B cell (primary cell): ENCODE results near the gene BOD1L2. TPM values are rescaled to one million over a fixed set of nuclear protein-coding genes. Genes with fewer than 3 reads are reported as not detected.

ENCODE experiments used
- ATAC-seq: fragments of 200-7000 bp; cut with Tn5 transposase; one replicate; pipeline ENCODE4 v1.10.0; 2021; ENCODE audit warnings: low read depth, mild to moderate bottlenecking, moderate number of reproducible peaks, moderate library complexity
- CTCF ChIA-PET: fragments of 350-600 bp; sonication (Branson Sonifier 250); formaldehyde crosslinking; loops from one replicate; lab custom pipeline; 2021; ENCODE audit warnings: antibody characterized with exemption, inconsistent platforms; lab: Charles Lee
- POLR2A ChIA-PET: fragments of 350-600 bp; sonication (Branson Sonifier 250); formaldehyde crosslinking; loops from one replicate; lab custom pipeline; 2021; ENCODE audit warnings: antibody characterized with exemption; lab: Charles Lee
- DNase-seq: peaks from one replicate; pipeline ENCODE4 v3.0.0; 2013
- H2AFZ ChIP-seq: 2 replicates; pipeline ENCODE4 v1.6.1; 2012; ENCODE audit warnings: mild to moderate bottlenecking, low read depth, low read length; ENCODE audit not compliant: insufficient read depth, poor library complexity, severe bottlenecking
- H3K27ac ChIP-seq, 2 donors: 1 replicate in 1 of 2; 2 replicates in 1 of 2; pipeline ENCODE4 v1.5.1; 2012 to 2013; ENCODE audit warnings: low read length in 2 of 2, mild to moderate bottlenecking in 2 of 2, moderate library complexity in 1 of 2
- H3K27me3 ChIP-seq, 4 experiments: fragments of 200-600 bp in 1 of 4; sonication (generic) in 1 of 4; replicated peaks in 1 of 4; 1 replicate in 2 of 4; 2 replicates in 2 of 4; pipeline versions ENCODE4 v1.6.1 to v1.7.0; 2013 to 2016; ENCODE audit warnings: low read length in 3 of 4, mild to moderate bottlenecking in 2 of 4, mixed read lengths in 1 of 4, moderate library complexity in 1 of 4; ENCODE audit not compliant: insufficient read depth in 4 of 4, control insufficient read depth in 3 of 4; ENCODE audit errors: control extremely low read depth in 1 of 4
- H3K36me3 ChIP-seq, 2 experiments: replicated peaks in 1 of 2; 1 replicate in 1 of 2; 2 replicates in 1 of 2; pipeline versions ENCODE4 v1.6.1 to v1.7.1; 2013; ENCODE audit warnings: low read length in 1 of 2; ENCODE audit not compliant: insufficient read depth in 2 of 2, control insufficient read depth in 1 of 2; ENCODE audit errors: control extremely low read depth in 1 of 2, extremely low read depth in 1 of 2
- H3K4me1 ChIP-seq, 2 donors: fragments of 200-600 bp in 1 of 2; sonication (generic) in 1 of 2; 1 replicate in 1 of 2; 2 replicates in 1 of 2; pipeline versions ENCODE4 v1.5.1 to v1.6.1; 2013 to 2017; ENCODE audit warnings: low read length in 2 of 2; ENCODE audit not compliant: control insufficient read depth in 2 of 2, insufficient read depth in 2 of 2
- H3K4me2 ChIP-seq: replicated peaks from 2 replicates; pipeline ENCODE3; 2012; ENCODE audit warnings: mild to moderate bottlenecking, low read depth, low read length; ENCODE audit not compliant: poor library complexity, severe bottlenecking
- H3K4me3 ChIP-seq, 5 experiments: fragments of 200-600 bp in 1 of 5; sonication (generic) in 1 of 5; 1 replicate in 3 of 5; 2 replicates in 2 of 5; pipeline versions ENCODE4 v1.5.1 to v1.7.0; 2011 to 2016; ENCODE audit warnings: low read length in 4 of 5, mild to moderate bottlenecking in 4 of 5, low read depth in 2 of 5, control low read depth in 1 of 5, moderate library complexity in 1 of 5; ENCODE audit not compliant: insufficient read depth in 1 of 5; ENCODE audit errors: control extremely low read depth in 1 of 5, extremely low read depth in 1 of 5
- H3K79me2 ChIP-seq: fragments of 200-600 bp; sonication (generic); one replicate; pipeline ENCODE4 v1.6.0; 2016; ENCODE audit warnings: low read length; ENCODE audit not compliant: control insufficient read depth, insufficient read depth
- H3K9ac ChIP-seq: fragments of 200-600 bp; sonication (generic); 2 replicates; pipeline ENCODE4 v1.6.1; 2017; ENCODE audit warnings: mild to moderate bottlenecking, low read length, moderate library complexity
- H3K9me3 ChIP-seq, 3 donors: one replicate each; pipeline versions ENCODE4 v1.6.1 to v1.7.1; 2013; ENCODE audit warnings: low read length in 2 of 3; ENCODE audit not compliant: control insufficient read depth in 2 of 3, insufficient read depth in 1 of 3; ENCODE audit errors: control extremely low read depth in 1 of 3
- H4K20me1 ChIP-seq: 2 replicates; pipeline ENCODE4 v1.6.0; 2012; ENCODE audit warnings: mild to moderate bottlenecking, low read length; ENCODE audit not compliant: insufficient read depth, control insufficient read depth, poor library complexity, severe bottlenecking
- H3K27ac Mint-ChIP-seq: one replicate; pipeline ENCODE4 v1.8.0; 2021; ENCODE audit warnings: mixed read lengths
- H3K27me3 Mint-ChIP-seq: one replicate; pipeline ENCODE4 v1.8.0; 2021; ENCODE audit warnings: mixed read lengths
- H3K4me1 Mint-ChIP-seq: one replicate; pipeline ENCODE4 v1.8.0; 2021; ENCODE audit warnings: mixed read lengths
- H3K4me3 Mint-ChIP-seq: one replicate; pipeline ENCODE4 v1.8.0; 2021; ENCODE audit warnings: mixed read lengths
- H3K9me3 Mint-ChIP-seq: one replicate; pipeline ENCODE4 v1.8.0; 2022; ENCODE audit warnings: mixed read lengths; ENCODE audit not compliant: insufficient read depth
- CTCF ChIP-seq: fragments of 200-600 bp; IDR thresholded peaks from one replicate; pipeline ENCODE4 v1.8.0; 2022; ENCODE audit warnings: antibody characterized with exemption, mild to moderate bottlenecking
- EZH2 ChIP-seq: IDR thresholded peaks from 2 replicates; pipeline ENCODE4 v1.6.1; 2012; ENCODE audit warnings: borderline replicate concordance, low read depth, mild to moderate bottlenecking, moderate library complexity, low read length; ENCODE audit not compliant: insufficient read depth, poor library complexity, severe bottlenecking
- WGBS: methylation state at CpG from one replicate; pipeline ENCODE4 v1.1.5; 2013; ENCODE audit warnings: missing lambda C conversion rate; ENCODE audit not compliant: insufficient coverage; 5-methylcytosine and 5-hydroxymethylcytosine counted together
- intact Hi-C: fragments of 100-400 bp; cut with micrococcal nuclease; formaldehyde crosslinking; loops from one replicate; pipeline ENCODE4 v1.10.0; 2022
- polyA plus RNA-seq: library from polyadenylated mRNA; depleted of rRNA; stranded (reverse); fragments of >200 nt; gene quantifications from 2 replicates; pipeline ENCODE4 v1.2.3, GENCODE V29; 2012
- total RNA-seq, 2 donors: library from RNA; stranded (reverse); fragments of 120-200 nt in 1 of 2; gene quantifications; 1 replicate in 1 of 2; 2 replicates in 1 of 2; pipeline versions ENCODE4 v1.2.3 to v1.2.4, GENCODE V29; 2013 to 2022

Gene BOD1L2
- total and polyA plus RNA-seq, 2 donors (not counting 1 experiment from before 2014, with no cell fraction given), result not detected

- H3K36me3 ChIP-seq, result no peaks in the 10 kb centered on the region
- H3K9ac ChIP-seq, result no peak overlapping the region
- TF ChIP-seq EZH2, result no peak
- no peak for TF ChIP-seq CTCF
- ChIA-PET POLR2A (no interaction called here), CTCF (no interaction called here)
- ATAC-seq, result no peak
- H2AFZ ChIP-seq, result no peak overlapping the region
- Mint-ChIP-seq H3K27me3 (peaks cover 58% of the 10 kb centered on the region), H3K4me3 (no peak overlapping the region), H3K27ac (no peak overlapping the region), H3K9me3 (peaks cover 3% of the 10 kb centered on the region), H3K4me1 (no peaks in the 10 kb centered on the region)
- 100% methylated on average over 2 of the region's 3 CpGs for WGBS
- H3K9me3 ChIP-seq, result peaks cover 0 to 20% (median 2%) of the 10 kb centered on the region in 3 donors
- no peak for DNase-seq
- no peak overlapping the region for H3K27ac ChIP-seq
- intact Hi-C loops, result no loop called here
- no peak overlapping the region for H3K4me2 ChIP-seq
- H3K4me1 ChIP-seq, result no peaks in the 10 kb centered on the region
- no peaks in the 10 kb centered on the region for H4K20me1 ChIP-seq
- H3K79me2 ChIP-seq, result no peaks in the 10 kb centered on the region
- H3K27me3 ChIP-seq, result peaks cover 0 to 14% (median 6%) of the 10 kb centered on the region in 4 experiments
- H3K4me3 ChIP-seq, result no peak overlapping the region
Measured at GRCh38 chr18:57137847-57138246, 9.0 kb upstream of the BOD1L2 start.

- no peaks in the 10 kb centered on the region for H3K4me1 Mint-ChIP-seq
- Histone ChIP-seq H4K20me1 (no peaks in the 10 kb centered on the region), H2AFZ (no peak overlapping the region), H3K27ac (no peak overlapping the region), H3K4me1 (no peaks in the 10 kb centered on the region), H3K4me2 (no peak overlapping the region), H3K36me3 (no peaks in the 10 kb centered on the region), H3K79me2 (no peaks in the 10 kb centered on the region), H3K27me3 (peaks cover 0 to 11% (median 1%) of the 10 kb centered on the region in 4 experiments), H3K9ac (no peak overlapping the region), H3K4me3 (no peak overlapping the region), H3K9me3 (peaks cover 0 to 13% (median 1%) of the 10 kb centered on the region in 3 donors)
- H3K27ac Mint-ChIP-seq, result no peak overlapping the region
- ATAC-seq, result no peak
- no peak overlapping the region for H3K4me3 Mint-ChIP-seq
- 87% methylated on average over 10 of the region's 10 CpGs for WGBS
- ChIA-PET CTCF (no interaction called here), POLR2A (no interaction called here)
- no peak for DNase-seq
- intact Hi-C loops, result no loop called here
- peaks cover 73% of the 10 kb centered on the region for H3K27me3 Mint-ChIP-seq
- TF ChIP-seq CTCF (no peak), EZH2 (no peak)
- H3K9me3 Mint-ChIP-seq, result peaks cover 1% of the 10 kb centered on the region
Measured at GRCh38 chr18:57141208-57142129, 5.4 kb upstream of the BOD1L2 start.
